ENCODE data around the gene RIT2.

- TF ChIP-seq CTCF (IDR thresholded peaks at IDR 0.05), result no peak
- TF ChIP-seq POLR2A (IDR thresholded peaks at IDR 0.05), result no peak
These were observed 86.1 kb downstream of the RIT2 start for GRCh38 chr18:43029414-43029813.
